OCI-LY3 (cell line): Measurements from ENCODE around the gene NAV1.

Experiments
- CTCF ChIP-seq: fragments of 200-600, 300-600 bp; sonication (generic); IDR thresholded peaks from 2 replicates; pipeline ENCODE4 v1.5.1; 2014; ENCODE audit warnings: antibody characterized with exemption, low read length, low read depth
- EZH2phosphoT487 ChIP-seq: fragments of 200-600 bp; shearing (Covaris generic); IDR thresholded peaks from 2 replicates; pipeline ENCODE4 v1.6.1; 2018; ENCODE audit warnings: antibody characterized with exemption, mixed run types, low read depth

- TF ChIP-seq CTCF (no peak), EZH2phosphoT487 (no peak)
These were observed 14.7 kb downstream of the NAV1 start for GRCh38 chr1:201553496-201554189.
